Measurements from ENCODE around the gene TH.
"Not testable (repeated sequence)": the region's sequence is repeated elsewhere in the genome, so short reads cannot be mapped to it uniquely, and the experiment has no call there.

TH gene

DNA sequence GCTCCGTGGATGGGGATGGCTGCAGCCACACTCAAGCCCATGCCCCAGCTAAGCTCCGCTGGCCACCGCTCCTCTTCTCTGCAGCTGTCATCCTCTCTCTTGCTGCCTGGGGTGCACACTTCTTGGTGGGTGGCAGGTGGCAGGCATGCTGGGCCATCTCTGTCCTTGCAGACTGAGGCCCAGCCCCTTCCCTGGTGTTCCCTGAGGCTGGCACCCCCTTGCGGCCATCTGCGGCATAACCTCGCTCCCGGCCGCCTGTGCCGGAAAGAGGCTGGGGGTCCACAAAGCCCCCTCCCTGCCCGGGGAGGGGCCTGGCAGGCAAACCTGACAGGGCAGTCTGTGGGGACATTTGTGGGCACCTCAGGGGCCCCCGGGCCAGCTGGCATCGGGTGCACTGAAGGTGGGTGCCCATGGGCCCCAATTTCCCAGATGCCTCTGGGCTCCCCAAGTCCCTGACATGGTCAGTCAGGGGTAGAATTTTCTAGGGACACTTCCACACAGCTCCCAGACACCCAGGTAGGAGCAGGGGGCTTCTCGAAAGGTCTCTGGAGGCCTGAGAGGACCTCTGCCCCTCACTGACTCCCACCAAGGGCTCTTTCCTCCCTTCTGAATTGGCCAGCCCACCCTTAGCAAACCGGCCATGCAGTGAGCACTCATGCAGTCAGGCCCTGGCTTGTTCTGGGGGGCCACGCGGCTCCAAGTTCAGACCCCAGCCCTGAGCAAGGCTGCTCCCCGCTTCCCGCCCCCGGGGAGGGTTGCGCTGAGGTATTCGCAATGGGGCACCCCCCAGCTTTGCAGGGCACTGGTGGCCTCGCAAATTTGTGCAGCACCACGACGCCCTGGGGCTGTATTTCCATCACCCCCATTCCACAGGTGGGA is 23.5 kb upstream of the TH start:
- no peak for DNase-seq

DNA sequence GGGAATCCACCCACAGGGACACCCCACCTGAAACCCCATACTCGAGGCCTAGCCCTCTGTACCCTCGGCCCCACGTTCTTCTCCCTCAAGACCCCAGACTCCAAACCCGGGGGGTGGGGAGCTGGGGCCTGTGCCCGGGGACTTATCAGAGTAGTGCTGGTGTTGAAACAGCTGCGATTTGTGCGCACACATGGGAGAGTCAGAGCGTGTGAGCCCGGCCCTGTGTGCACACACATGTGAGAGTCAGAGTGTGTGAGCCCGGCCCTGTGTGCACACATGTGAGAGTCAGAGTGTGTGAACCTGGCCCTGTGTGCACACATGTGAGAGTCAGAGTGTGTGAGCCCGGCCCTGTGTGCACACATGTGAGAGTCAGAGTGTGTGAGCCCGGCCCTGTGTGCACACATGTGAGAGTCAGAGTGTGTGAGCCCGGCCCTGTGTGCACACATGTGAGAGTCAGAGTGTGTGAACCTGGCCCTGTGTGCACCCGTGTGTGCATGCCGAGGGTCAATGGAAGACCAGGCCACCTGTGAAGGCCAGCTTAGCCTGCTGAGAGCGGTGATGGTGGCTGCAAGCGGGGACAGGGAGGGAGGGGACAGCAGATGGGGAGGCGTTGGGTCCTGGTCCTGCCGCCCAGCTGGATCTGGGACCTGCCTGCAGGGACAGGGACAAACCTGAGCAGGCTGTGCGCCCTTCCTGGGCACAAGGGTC is 22.4 kb upstream of the TH start:
- DNase-seq, result not testable (repeated sequence)

DNA sequence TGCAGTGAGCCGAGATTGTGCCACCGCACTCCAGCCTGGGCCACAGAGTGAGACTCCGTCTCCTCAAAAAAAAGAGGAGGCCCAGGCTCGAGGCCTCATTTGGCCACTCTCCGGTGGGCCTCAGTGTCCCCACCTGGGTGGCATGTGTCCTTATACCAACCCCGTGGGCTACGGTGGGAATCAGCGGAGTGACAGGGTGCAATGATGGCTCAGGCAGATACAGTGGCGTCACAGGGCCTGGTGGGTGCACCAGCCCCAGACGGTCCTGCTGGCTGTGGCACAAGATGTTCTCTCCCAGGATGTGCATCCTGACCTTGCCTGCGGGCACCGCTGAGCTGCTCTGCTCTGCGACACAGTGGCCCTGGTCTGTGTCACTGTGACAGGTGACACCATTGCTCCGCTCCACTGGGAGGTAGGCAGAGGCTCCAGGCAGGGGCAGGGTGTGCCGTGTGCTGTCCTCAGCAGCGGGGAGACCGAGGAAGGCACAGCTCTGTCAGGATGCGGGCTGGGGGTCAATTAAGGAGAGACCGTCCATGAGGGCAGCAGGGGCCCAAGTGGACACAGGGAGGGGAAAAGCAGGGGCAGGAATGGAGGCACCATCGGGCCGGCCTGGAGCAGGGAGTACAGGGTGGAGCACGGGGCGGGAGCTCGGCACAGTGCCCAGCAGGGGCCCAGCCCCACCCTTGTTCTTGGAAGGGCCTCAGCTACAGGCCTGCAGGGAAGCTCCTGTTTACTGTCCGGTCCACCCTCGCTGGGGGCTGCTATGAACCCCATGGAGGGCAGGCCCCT is 21.7 kb upstream of the TH start:
- no peak for DNase-seq

DNA sequence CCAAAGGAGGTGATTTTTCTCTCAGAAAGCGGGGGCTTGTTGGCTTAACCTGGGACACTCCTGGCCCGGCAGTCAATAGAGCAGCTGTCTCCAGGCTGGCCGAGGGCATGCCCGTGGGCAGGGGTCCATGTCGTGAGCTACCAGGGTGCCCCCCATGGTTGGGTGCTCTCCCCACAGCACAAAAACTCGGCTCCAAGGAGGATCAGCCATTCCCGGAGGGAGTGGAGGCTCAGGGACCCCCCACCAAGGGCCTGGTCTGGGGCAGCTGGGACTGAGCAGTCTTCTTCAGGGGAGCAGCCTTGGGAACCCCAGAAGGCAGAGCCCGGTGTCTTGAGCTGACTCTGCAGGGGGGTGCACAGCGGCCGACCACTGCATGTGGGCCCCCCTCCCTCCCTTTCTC is 20.8 kb upstream of the TH start:
- DNase-seq, result no peak

DNA sequence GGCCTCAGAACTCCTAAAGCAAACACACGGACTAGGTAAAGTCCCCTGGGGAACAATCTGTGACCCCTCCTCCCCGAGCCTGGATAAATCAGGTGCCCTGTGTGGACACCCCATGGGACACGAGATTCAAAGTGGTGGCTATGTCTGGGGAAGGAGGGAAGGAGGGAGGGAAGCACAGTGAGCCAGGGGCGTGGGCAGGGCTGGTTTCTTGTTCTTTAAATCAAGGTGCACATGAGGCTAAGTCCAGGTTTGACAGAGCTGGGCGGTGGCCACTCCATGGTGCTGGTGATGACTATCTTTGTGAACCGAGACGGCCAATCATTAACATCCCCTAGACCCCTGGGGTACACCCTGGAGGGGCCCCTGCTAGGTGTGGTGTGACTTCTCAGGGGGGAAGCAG is 20.3 kb upstream of the TH start:
- DNase-seq, result no peak

DNA sequence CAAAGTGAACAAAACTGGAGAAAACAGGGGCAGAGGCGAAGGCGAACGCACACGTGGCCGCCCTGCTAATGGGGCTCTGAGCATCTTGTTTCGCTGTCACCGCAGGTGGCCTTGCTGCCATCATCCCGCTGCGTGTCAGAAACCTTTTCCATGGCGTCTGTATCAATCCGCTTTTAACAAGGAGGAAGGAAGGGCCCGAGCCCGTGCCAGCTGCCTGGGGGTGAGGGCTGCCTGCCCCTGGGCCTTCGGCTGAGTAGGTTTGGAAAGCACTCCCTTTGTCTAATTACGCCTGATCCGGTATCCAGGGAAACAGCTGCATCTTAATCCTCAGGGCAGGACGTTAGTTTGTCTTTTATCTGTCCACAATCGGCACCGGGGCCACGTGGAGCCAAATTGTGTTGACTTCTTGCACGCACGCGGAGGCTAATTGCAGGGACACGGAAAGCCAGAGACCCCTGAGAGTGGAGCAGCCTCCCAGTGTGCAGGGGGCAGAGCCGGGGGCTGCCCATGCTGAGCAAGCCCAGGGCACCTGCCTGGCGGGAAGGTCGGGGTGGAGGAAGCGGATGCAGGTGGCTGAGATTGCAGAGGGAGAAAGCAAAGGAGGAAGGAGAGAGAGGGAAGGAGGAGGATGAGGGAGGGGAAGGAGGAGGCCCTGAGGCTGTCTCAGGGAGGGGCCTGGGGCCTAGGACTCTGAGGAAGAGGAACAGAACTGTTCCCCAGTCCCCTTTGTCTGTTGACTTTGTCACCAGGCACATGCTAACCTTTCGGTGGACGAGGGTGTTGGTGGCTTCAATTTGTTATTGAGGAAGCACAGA is 19.2 kb upstream of the TH start:
- DNase-seq, result no peak

DNA sequence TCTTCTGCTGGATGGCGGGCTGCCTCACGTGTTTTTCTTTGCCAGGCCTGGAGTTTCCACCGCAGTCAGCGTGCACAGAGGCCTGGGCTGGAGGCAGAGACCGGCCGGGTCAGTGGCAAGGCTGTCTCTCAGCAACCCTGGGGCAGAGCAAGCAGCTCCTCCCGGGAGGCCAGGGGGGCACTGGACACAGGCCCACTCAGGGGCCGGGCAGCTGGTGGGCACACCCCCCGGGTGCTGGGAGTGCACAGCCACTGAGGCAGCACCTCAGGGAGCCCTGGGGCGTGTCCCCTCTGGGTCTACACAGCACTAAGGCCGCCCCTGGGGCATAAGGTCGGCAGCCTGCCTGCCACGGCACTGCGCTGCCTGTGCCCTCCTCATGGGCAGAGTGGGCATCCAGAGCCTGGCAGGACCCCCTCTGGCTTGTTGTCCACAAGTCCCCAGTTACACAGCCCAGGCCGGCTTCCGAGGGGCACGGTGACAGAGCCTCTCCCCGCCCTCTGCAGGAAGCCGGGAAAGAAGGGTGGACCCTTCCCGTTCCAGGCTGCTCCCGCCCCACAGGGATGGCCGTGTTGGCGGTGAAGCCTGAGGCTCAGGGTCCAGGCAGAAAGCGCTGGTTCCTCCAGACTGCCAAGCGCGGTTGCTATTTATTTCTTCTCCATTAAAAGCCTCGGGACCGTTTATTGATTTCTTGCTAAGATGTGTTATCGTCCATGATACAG is 18.5 kb upstream of the TH start:
- no peak for DNase-seq

DNA sequence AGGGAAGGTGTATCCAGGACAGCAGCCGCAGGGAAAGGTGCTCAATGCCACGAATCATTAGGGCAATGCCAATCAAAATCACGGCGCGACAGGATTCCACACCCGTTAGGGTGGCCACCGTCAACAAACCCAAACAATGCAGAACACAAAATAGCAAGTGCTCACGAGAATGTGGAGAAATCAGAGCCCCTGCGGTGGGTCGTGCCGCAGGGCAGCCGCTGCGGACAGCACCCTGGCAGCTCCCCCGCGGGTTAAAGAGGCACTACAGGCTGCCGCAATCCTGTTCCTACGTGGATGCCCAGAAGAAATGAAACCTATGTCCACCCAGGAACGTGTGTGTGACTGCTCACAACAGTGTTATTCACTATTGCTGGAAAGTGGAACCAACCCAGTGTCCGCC is 17.1 kb upstream of the TH start:
- no peak for DNase-seq

DNA sequence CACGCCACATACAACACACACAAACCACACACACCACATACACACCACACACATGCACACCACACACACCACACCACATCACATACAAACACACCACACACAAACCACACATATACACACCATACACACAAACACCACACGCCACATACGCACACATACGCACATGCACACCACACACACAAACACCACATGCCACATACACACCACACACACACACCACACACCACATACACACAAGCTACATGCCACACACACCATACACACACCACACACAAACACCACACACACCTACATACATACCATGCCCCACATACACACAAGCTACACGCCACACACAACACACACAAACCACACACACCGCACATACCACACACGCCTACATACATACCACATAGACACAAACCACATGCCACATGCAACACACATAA is 15.7 kb upstream of the TH start:
- no peak for DNase-seq

DNA sequence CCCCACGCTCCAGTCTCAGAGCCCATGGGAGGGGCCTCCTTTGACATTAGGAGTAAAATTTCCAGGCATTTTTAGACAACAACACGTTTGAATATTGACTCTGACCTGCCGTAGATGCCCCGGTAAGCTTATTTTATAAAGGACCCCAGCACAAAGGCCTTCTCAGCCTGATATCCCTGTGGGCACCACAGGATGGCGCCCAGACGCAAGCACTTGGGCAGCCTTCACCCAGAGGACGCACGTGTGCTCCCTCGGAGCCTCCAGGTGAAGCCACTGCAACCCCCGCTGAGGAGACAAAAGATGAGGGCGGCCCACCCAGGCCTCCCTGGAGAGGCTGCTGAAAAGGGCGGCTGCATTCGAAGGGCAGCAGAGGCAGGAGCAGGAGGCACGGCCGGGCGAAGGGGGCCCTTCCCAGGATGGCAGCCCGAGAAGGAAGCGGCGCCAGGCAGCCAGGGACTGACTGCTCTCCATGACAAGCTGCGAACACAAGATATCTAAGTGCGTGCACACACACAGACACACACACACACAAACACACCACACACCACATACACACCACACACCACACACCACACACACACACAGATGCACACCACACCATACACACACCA is 15.2 kb upstream of the TH start:
- no peak for DNase-seq

DNA sequence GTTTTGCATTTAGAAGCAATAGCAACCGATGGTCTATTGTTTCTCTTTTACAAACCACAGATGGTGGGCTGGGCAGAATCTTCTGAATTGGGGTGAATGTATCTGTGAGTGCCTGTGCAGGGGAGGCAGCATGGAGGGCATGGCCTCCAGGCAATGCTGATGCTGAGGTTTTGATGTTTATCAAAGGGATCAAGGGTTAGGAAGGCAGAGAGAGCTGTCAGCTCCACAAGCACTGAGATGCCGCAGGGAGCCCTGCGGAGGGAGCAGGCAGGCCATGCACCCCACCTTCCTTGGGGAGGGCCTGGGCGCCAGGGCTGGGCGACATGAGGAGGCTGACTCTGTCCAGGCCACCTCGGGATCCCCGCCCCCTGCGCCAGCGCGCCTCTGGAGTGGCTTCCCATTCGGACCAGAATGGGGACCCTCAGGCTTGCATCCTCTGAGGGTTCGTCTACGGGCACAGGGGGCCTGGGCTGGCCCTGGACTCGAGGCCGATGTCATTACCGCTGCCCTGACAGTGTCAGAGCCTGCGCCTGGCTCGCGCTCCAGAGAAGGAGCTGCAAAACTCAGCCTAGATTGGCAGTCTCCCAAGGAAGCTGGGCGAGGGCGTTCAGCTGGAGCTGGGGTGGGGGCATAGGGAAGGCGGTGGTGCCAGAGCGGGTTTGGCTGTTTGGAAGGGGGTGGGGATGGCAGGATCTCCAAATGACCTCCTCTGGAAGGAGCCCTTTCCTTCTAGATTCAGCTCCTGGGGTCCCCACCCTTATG is 13.9 kb upstream of the TH start:
- no peak for DNase-seq

DNA sequence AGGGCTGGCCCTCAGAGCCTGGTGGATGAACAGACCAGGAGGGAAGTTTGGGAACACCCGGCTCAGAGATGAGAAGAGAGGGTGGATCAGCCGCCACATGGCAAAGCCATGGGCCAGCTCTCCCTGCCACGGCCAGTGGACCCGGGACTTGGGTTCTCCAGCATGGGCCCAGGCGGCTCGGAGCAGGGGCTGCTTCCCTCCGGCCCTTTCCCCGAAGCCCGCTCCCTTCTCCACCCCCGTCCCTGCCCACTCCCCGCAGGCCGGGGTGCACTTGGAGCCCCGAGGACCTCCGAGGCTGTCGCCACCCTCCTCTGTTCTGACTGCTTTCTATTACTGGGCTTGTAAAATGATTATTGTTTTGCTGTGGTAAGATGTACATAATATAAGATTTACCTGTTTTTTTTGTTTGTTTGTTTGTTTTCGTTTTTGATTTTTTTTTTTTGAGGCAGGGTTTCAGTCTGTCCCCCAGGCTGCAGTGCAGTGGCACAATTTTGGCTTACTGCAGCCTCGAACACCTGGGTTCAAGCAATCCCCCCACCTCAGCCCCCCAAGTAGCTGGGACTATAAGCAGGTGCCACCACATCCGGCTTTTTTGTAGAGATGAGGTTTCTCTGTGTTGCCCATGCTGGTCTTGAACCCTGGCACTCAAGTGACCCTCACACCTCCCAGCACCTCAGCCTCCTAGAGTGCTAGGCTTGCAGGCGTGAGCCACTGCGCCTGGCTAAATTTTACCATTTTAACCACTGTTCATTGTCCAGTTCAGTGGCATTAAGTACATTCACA is 11.3 kb upstream of the TH start:
- DNase-seq, result no peak

DNA sequence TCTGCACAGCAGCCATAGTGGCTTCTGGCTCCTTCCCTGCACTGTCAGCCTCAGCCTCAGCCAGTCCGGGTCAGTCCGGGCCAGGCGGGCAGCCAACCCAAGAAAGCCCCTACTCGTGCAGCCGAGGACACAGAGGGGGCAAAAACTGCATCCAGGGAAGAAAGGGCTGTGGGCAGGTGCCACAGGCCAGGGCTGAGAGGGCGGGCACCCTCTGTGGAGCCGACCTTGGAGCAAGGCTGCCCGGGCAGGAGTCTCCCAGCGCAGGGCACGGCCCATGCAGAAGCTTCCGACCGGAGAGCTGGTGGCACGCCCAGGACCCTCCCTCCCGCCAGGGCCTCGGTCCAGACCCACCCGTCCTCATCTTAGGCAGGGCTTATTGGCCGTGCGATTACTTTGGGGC is 10.5 kb upstream of the TH start:
- no peak for DNase-seq

DNA sequence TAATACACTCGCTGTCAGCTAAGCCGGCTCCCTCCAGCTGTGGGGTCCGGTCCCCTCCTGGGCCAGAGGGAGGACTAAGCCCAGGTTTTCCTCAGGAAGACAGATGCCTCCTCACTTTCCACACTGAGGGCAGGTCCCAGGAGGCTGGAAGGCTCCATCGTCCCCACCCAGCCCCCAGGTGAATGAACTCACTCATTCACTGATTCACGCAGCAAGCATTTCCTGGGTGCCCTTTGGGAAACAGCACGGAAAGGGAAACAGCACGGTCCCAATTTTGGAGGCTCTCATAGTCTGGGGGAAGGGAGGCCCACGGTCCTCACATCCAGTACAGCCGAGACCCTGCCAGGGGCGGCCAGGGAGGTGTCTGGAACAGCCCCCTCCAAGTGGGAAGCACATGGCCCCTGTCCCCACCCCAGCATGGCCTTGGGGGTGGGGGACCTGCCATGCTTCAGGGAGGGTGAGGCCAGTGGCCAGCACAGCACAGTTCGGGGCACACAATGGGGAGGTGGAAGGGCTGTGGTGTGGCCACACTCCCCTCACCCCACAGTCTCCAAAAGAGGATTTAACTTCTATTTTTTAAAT is 9.3 kb upstream of the TH start:
- DNase-seq, result no peak

DNA sequence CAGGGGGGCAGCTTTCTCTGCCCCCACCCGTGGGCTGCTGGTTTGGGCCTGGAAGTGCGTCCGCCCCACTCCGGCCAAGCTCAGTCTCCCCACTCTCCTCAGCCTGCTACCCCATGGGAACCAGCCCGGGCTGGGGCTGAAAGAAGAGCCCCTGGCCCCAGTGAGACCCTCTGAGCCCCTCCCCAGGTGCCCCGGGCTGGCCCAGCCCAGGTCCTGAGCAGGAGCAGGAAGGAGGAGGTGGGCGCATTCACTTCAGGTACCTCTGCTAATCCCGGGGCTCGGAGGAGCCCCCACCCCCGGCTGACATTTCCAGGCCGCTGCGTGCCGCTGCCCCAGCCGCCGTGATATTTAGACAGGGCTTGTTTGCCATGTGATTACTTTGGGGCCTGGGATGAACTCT is 8.7 kb upstream of the TH start:
- no peak for DNase-seq

DNA sequence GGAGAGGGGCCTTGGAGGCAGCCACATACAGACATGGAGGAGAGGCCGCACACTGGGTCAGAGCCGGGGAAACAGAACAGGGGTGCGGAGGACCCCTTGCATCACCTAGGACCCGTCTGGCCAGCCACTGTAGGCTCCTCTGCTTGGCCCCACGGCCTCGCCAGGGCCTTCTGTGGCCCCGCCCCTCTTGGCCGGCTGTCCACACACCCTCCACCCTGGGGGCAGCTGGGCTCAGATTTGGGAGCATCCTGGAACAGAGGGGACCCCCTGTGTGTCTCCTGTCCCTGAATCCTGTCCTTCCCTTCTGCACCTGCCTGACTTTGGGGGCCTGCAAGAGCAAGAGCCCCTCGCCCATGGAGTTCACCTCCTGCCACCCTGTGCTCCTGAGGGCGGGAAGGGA is 7.9 kb upstream of the TH start:
- DNase-seq, result no peak

DNA sequence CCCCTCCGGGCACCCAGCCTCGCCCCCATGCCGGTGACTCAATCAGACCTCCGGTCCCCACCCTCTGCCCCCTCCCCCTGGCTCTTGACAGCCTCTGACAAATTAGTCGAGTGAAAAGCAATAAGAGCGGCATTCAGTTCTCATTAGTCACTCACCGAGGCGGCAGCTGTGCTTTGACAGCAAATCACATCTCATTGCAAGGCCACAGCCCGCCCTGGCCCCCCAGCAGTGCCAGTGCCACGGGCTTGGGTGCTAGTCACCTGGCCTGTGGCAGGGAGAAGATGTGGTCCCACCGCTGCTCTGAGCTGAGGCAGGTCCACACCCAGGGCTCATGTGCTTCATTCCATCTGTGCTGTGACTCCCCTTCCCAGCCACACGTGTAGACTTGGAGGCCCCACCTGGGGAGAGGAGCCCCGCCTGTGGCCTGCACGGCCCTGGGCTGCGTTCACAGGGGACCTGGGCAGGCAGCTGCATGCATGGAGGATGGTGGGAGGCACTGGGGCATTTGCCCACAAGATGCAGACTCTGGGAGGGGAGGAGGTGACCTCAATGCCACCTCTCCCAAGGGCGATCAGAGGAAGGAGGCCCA is 7.4 kb upstream of the TH start:
- no peak for DNase-seq

DNA sequence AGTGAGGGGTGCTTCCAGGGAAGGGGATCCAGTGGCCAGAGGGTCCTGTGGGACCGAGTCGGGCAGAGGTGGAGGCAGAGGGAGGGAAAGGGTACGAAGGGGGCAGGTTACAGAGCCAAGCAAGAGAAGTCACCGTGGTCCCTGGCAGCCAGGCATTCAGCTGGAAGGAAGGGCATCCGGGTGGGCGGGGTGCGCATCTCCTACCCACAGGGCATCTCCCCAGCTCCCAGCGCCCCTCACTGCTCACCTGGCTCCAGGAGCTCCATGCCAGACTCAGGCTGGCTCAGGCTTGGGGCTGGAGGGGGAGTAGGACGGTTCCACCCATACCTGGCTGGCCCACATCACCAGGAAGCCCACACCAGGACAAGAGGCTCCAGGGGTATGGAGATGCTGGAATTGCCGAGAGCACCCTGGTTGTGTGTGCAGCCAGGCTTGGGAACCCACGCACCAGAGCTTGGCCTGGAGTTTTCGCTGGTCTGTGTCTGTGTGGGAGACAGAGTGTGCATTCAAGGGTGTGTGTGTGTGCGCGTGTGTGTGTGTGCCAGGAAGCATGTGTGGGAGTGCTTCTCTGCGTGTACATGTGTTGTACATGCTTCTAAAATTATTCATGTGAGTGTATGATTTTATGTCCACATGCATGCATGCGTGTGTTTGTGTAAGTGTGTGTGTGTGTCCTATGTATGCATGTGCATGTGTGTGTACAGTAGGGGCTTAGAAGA is 6.6 kb upstream of the TH start:
- DNase-seq, result not testable (repeated sequence)

DNA sequence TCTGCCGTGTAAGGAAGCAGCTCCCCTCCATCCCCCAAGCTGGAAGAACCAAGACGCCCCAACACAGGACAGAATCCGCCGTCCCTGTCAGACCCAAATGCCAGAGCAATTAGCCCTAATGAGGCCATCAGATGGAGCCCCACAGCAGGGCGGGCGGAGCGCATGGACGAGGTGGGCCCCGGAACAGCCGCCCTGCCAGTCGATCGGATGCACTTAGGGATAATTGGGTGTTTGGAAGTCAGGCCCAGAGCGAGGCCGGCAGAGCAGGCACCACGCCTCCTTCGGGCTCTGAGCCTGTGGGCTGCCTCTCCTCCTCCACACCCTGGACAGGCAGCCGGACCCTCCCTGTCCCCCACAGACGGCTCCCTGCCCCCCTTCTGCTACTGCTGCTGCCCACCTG is 5.5 kb upstream of the TH start:
- DNase-seq, result no peak

Data from NK-92 treated with Interleukin-12 subunit alpha and Interleukin-12 subunit beta, amount 100 ng/mL, for 24 hours (cell line).